NCI-H128 (cell line): ENCODE data around the gene RGCC.

ENCODE experiments used
- DNase-seq: peaks from one replicate; lab custom pipeline; 2025; ENCODE audit not compliant: unreplicated experiment; lab: John Stamatoyannopoulos, UW

Gene RGCC

GRCh38 chr13:41452462-41452861, 4.9 kb upstream of the RGCC start:
- no peak for DNase-seq

GRCh38 chr13:41453620-41454019, 3.7 kb upstream of the RGCC start:
- DNase-seq: no peak

- no peak for DNase-seq
These were observed 3.2 kb upstream of the RGCC start for GRCh38 chr13:41454170-41454569.

GRCh38 chr13:41455725-41456419, 1.5 kb upstream of the RGCC start:
- DNase-seq: no peak

GRCh38 chr13:41457589-41458186, 338 bp downstream of the RGCC start:
- DNase-seq: no peak

- no peak for DNase-seq
These were observed 924 bp downstream of the RGCC start for GRCh38 chr13:41458187-41458760.

- no peak for DNase-seq
These were observed 1.5 kb downstream of the RGCC start for GRCh38 chr13:41458761-41459431.

- DNase-seq: no peak
These were observed 2.2 kb downstream of the RGCC start for GRCh38 chr13:41459432-41460073.

GRCh38 chr13:41460074-41460465, 2.7 kb downstream of the RGCC start:
- DNase-seq: no peak

GRCh38 chr13:41460930-41461329, 3.6 kb downstream of the RGCC start:
- DNase-seq: no peak

- DNase-seq: no peak
These were observed 4.3 kb downstream of the RGCC start for GRCh38 chr13:41461527-41462139.

- no peak for DNase-seq
These were observed 5.1 kb downstream of the RGCC start for GRCh38 chr13:41462427-41462826.

GRCh38 chr13:41463838-41464602, 6.7 kb downstream of the RGCC start:
- DNase-seq: no peak

GRCh38 chr13:41465241-41465847, 8.0 kb downstream of the RGCC start:
- no peak for DNase-seq

- DNase-seq: no peak
These were observed 8.6 kb downstream of the RGCC start for GRCh38 chr13:41465898-41466320.

- DNase-seq: no peak
These were observed 10.1 kb downstream of the RGCC start for GRCh38 chr13:41467425-41467945.

- no peak for DNase-seq
These were observed 11.3 kb downstream of the RGCC start for GRCh38 chr13:41468631-41469030.

- DNase-seq: no peak
These were observed 12.8 kb downstream of the RGCC start for GRCh38 chr13:41470196-41470595.

- no peak for DNase-seq
These were observed 14.4 kb downstream of the RGCC start for GRCh38 chr13:41471785-41472184.

- no peak for DNase-seq
These were observed 29.9 kb downstream of the RGCC start for GRCh38 chr13:41487222-41487621.
